ENCODE results near the gene IGSF3.
"Not testable (repeated sequence)": the region's sequence is repeated elsewhere in the genome, so short reads cannot be mapped to it uniquely, and the experiment has no call there.

The IGSF3 gene

DNA sequence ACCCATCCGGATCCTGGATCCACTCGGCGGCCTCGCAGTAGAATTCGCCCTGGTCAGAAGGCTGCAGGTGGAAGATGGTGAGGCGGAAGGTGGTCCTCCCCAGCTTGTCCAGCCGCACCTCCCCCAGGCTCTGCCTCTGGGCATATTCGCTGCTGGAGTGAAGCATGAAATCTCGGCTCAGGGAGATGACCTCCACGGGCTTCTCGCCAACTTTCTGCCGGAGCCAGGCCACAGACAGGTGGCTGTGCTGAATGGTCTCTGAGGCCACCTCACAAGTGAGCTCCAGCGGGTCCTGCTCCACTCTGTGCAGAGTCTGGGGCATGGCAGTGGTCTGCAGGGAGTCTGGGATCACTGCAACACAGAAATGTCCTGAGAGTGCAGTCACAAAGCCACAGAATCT, 53.7 kb downstream of the IGSF3 start:
- H3K4me1 ChIP-seq (ENCODE audit: control insufficient read depth, insufficient read depth, low read length); H3K27ac ChIP-seq (ENCODE audit: low read length); H3K36me3 ChIP-seq (ENCODE audit: control insufficient read depth in 2 of 2, insufficient read depth in 2 of 2, low read length in 2 of 2); H3K9ac ChIP-seq (ENCODE audit: low read length in 2 of 2); H3K27me3 ChIP-seq (ENCODE audit: control insufficient read depth in 1 of 2, insufficient read depth in 2 of 2, low read length in 2 of 2); H3K4me3 ChIP-seq (ENCODE audit: low read length in 2 of 2); H3K9me3 ChIP-seq (ENCODE audit: control insufficient read depth in 2 of 2, low read length in 2 of 2): not testable (repeated sequence)

DNA sequence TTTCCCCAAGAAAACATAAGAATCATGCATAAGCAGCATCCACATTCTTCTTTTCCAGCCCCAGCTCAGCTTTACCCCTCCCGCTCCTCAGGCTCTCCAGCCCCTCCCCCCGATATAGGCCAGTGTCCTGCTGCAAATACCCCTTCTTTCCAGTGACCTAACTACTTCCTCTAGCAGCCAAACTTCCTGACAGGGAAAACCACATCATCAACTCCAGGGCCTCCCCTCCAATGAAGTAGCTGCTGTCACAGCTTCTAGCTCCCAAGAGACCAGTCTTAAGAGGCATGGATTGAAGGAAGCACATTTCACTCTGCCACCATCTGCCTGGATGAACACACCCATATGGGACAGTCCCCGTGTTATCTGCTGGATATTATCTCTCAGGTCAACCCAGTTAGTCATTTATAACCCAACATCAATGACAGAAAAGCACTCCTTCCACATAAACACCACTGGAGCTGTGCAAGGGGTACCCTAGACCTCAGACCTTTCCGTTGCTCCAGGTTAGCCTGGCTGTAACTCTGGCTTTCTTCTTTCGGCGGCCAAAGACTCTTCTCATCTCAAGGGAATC, 57.6 kb downstream of the IGSF3 start:
- not testable (repeated sequence) for H3K4me3 ChIP-seq (ENCODE audit: low read length in 2 of 2); H3K27me3 ChIP-seq (ENCODE audit: control insufficient read depth in 1 of 2, insufficient read depth in 2 of 2, low read length in 2 of 2); H3K9me3 ChIP-seq (ENCODE audit: control insufficient read depth in 2 of 2, low read length in 2 of 2); H3K9ac ChIP-seq (ENCODE audit: low read length in 2 of 2); H3K27ac ChIP-seq (ENCODE audit: low read length); H3K4me1 ChIP-seq (ENCODE audit: control insufficient read depth, insufficient read depth, low read length); H3K36me3 ChIP-seq (ENCODE audit: control insufficient read depth in 2 of 2, insufficient read depth in 2 of 2, low read length in 2 of 2)

DNA sequence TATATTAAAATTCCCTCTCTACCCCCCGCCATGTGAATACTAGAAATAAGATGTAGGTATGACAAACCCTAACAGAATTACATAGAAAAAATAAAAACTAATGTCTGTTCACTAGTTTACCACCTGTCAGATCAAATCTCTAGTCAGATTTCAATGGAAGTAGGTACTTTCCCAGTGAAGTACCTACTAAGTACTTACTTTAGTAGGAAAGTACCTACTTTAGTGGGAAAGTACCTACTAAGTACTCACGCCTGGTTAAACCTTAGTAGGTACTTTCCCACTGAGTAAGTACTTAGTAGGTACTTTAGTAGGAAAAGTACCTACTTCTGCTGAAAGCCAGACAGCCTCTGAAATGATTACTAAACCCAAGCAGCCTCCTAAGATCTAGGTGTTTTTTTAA, 58.7 kb downstream of the IGSF3 start:
- not testable (repeated sequence) for H3K27me3 ChIP-seq (ENCODE audit: control insufficient read depth in 1 of 2, insufficient read depth in 2 of 2, low read length in 2 of 2); H3K9ac ChIP-seq (ENCODE audit: low read length in 2 of 2); H3K27ac ChIP-seq (ENCODE audit: low read length); H3K4me1 ChIP-seq (ENCODE audit: control insufficient read depth, insufficient read depth, low read length); H3K4me3 ChIP-seq (ENCODE audit: low read length in 2 of 2); H3K36me3 ChIP-seq (ENCODE audit: control insufficient read depth in 2 of 2, insufficient read depth in 2 of 2, low read length in 2 of 2); H3K9me3 ChIP-seq (ENCODE audit: control insufficient read depth in 2 of 2, low read length in 2 of 2)

DNA sequence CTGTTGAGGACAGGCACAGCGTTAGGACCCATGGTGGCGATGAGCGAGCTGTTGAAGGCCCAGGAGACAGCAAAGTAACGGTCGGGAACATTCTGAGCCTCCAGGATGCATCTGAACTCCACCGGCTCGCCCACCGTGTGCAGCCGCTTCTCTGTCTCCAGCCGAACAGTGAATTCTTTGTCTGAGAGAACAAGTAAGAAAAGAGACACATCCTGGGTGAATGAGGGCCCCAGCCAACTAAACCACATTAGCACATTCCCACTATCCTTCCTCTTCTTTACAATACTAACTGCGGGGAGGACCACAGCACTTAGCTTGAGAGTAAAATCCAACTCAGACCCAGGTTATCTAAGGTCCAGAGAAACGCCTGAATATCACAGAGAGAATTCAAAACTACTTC, 59.4 kb downstream of the IGSF3 start:
- H3K27me3 ChIP-seq (ENCODE audit: control insufficient read depth in 1 of 2, insufficient read depth in 2 of 2, low read length in 2 of 2); H3K4me3 ChIP-seq (ENCODE audit: low read length in 2 of 2): not testable (repeated sequence)

DNA sequence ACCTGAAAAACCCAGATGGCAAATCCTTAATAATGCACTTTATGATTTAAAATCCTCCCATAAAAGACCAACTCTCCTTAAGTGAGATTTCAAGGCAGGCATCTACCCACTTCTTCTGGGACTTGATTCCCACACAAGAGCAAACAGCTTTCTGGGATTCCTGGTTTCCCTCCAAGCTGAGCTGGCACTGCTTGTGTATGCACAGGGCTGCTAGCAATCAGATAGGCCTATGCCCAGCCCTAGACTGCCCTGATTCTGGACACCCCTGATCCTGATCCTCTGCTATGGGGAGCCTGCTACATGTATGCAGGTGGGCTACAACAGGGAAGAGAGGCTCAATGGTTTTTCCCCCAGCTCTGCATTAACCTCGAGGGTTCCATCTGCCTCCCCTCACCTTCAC, 60.1 kb downstream of the IGSF3 start:
- H3K9ac ChIP-seq (ENCODE audit: low read length in 2 of 2); H3K9me3 ChIP-seq (ENCODE audit: control insufficient read depth in 2 of 2, low read length in 2 of 2); H3K4me3 ChIP-seq (ENCODE audit: low read length in 2 of 2); H3K27ac ChIP-seq (ENCODE audit: low read length); H3K27me3 ChIP-seq (ENCODE audit: control insufficient read depth in 1 of 2, insufficient read depth in 2 of 2, low read length in 2 of 2); H3K4me1 ChIP-seq (ENCODE audit: control insufficient read depth, insufficient read depth, low read length); H3K36me3 ChIP-seq (ENCODE audit: control insufficient read depth in 2 of 2, insufficient read depth in 2 of 2, low read length in 2 of 2): not testable (repeated sequence)

More for the DNA sequence above, 59.4 kb downstream of the IGSF3 start:
- not testable (repeated sequence) for H3K27ac ChIP-seq (ENCODE audit: low read length); H3K36me3 ChIP-seq (ENCODE audit: control insufficient read depth in 2 of 2, insufficient read depth in 2 of 2, low read length in 2 of 2); H3K4me1 ChIP-seq (ENCODE audit: control insufficient read depth, insufficient read depth, low read length); H3K9me3 ChIP-seq (ENCODE audit: control insufficient read depth in 2 of 2, low read length in 2 of 2); H3K9ac ChIP-seq (ENCODE audit: low read length in 2 of 2)

DNA sequence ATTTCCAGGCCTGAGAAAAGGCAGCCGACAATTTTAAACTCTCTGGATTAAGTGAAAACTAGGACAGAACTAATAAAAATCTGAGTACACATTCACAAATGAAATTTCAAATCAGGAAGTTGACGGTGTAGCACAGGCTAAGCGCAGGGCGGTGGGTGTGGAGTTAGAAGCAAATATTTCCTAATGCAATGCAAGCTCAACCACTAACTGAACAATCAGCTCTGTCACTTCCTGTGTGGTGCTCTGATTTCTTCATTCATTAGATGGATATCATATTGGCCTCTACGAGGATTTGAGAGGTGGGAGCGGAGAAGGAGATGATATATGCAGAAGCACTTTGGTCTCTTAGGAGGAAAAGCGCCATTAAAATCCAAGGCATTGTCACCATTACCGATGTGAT, 61.5 kb downstream of the IGSF3 start:
- not testable (repeated sequence) for H3K4me3 ChIP-seq (ENCODE audit: low read length in 2 of 2); H3K9me3 ChIP-seq (ENCODE audit: control insufficient read depth in 2 of 2, low read length in 2 of 2); H3K27ac ChIP-seq (ENCODE audit: low read length); H3K4me1 ChIP-seq (ENCODE audit: control insufficient read depth, insufficient read depth, low read length); H3K27me3 ChIP-seq (ENCODE audit: control insufficient read depth in 1 of 2, insufficient read depth in 2 of 2, low read length in 2 of 2); H3K36me3 ChIP-seq (ENCODE audit: control insufficient read depth in 2 of 2, insufficient read depth in 2 of 2, low read length in 2 of 2); H3K9ac ChIP-seq (ENCODE audit: low read length in 2 of 2)

DNA sequence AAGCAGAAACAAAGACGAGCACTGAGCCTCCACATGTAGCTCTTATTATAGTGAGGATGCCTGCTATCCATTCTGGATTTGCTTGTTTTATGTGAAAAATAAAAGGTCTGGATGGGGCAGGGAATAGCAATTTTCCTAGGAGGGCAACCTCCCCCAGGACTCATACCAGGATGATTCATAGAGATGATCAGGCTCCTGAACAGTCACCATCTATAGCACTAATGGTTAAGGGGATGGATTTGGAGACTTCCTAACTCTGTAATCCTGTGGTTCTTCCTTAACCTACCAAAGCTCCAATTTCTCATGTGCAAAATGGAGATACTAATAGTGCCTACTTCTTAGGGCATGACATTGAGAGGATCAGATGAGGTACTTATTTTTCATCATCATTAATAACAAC, 62.2 kb downstream of the IGSF3 start:
- H3K4me1 ChIP-seq (ENCODE audit: control insufficient read depth, insufficient read depth, low read length), result no peaks in the 10 kb centered on the region
- no peak overlapping the region for H3K9ac ChIP-seq (ENCODE audit: low read length in 2 of 2)
- H3K27ac ChIP-seq (ENCODE audit: low read length), result no peak overlapping the region
- no peaks in the 10 kb centered on the region for H3K36me3 ChIP-seq (ENCODE audit: control insufficient read depth in 2 of 2, insufficient read depth in 2 of 2, low read length in 2 of 2)
- H3K27me3 ChIP-seq (ENCODE audit: control insufficient read depth in 1 of 2, insufficient read depth in 2 of 2, low read length in 2 of 2), result no peaks in the 10 kb centered on the region
- H3K4me3 ChIP-seq (ENCODE audit: low read length in 2 of 2), result no peak overlapping the region
- H3K9me3 ChIP-seq (ENCODE audit: control insufficient read depth in 2 of 2, low read length in 2 of 2), result no peaks in the 10 kb centered on the region

DNA sequence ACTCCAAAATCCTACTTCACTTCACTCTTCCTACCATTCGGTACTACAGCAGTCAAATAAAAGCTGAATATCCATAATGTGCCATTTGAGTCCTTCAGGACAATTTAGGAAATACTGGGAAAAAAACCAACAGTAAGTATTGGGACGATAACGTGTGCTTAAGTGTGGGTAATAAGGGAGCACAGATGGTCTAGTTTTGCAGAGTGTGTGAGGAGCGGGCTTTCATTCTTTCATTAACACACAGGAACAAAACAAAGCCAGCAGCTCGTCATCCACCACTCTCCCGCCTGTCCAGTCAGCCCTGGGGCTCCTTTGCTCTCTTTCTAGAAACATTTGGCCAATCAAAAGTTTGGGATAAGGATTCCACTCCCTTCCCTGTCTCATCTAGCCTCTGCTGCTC, 63.1 kb downstream of the IGSF3 start:
- not testable (repeated sequence) for H3K9ac ChIP-seq (ENCODE audit: low read length in 2 of 2); H3K9me3 ChIP-seq (ENCODE audit: control insufficient read depth in 2 of 2, low read length in 2 of 2); H3K27ac ChIP-seq (ENCODE audit: low read length); H3K27me3 ChIP-seq (ENCODE audit: control insufficient read depth in 1 of 2, insufficient read depth in 2 of 2, low read length in 2 of 2); H3K4me1 ChIP-seq (ENCODE audit: control insufficient read depth, insufficient read depth, low read length); H3K36me3 ChIP-seq (ENCODE audit: control insufficient read depth in 2 of 2, insufficient read depth in 2 of 2, low read length in 2 of 2); H3K4me3 ChIP-seq (ENCODE audit: low read length in 2 of 2)

DNA sequence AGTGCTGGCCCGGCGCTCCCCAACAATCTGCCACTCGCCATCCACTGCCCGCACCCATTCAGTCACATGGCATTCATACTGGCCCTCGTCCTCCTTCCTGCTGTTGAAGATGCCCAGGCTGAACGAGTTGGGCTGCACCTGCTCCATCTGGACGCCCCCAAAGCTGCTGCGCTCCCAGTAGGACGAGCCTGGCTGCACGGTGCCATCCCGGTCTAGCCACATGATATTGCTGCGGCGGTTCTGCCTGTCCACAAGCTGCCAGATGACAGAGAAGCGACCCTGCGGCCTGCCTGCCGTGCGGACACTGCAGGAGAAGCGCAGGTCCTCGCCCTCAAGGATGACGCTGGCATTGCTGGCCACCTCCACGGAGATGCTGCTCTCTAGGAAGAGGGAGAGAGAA, 63.9 kb downstream of the IGSF3 start:
- H3K4me1 ChIP-seq (ENCODE audit: control insufficient read depth, insufficient read depth, low read length); H3K27ac ChIP-seq (ENCODE audit: low read length); H3K36me3 ChIP-seq (ENCODE audit: control insufficient read depth in 2 of 2, insufficient read depth in 2 of 2, low read length in 2 of 2); H3K9ac ChIP-seq (ENCODE audit: low read length in 2 of 2); H3K4me3 ChIP-seq (ENCODE audit: low read length in 2 of 2); H3K27me3 ChIP-seq (ENCODE audit: control insufficient read depth in 1 of 2, insufficient read depth in 2 of 2, low read length in 2 of 2); H3K9me3 ChIP-seq (ENCODE audit: control insufficient read depth in 2 of 2, low read length in 2 of 2): not testable (repeated sequence)

DNA sequence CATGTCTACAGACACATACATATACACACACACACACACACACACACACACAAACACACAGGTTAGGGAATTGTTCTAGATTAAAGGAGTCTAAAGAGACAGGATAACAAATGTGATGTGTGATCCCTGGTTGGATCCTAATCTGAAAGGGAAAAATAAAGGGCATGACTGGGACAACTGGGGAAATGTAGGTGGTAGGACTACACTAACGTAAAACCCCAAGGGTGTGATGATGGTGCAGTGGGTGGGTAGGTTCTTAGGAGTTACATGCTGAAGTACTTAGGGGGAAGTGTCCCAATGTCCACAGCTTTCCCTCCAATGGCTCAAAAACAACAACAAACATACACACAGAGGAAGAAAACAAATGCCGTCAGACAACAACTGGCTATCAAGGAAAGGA, 68.2 kb downstream of the IGSF3 start:
- not testable (repeated sequence) for H3K36me3 ChIP-seq (ENCODE audit: control insufficient read depth in 2 of 2, insufficient read depth in 2 of 2, low read length in 2 of 2); H3K27ac ChIP-seq (ENCODE audit: low read length); H3K9ac ChIP-seq (ENCODE audit: low read length in 2 of 2); H3K27me3 ChIP-seq (ENCODE audit: control insufficient read depth in 1 of 2, insufficient read depth in 2 of 2, low read length in 2 of 2); H3K9me3 ChIP-seq (ENCODE audit: control insufficient read depth in 2 of 2, low read length in 2 of 2); H3K4me3 ChIP-seq (ENCODE audit: low read length in 2 of 2); H3K4me1 ChIP-seq (ENCODE audit: control insufficient read depth, insufficient read depth, low read length)

DNA sequence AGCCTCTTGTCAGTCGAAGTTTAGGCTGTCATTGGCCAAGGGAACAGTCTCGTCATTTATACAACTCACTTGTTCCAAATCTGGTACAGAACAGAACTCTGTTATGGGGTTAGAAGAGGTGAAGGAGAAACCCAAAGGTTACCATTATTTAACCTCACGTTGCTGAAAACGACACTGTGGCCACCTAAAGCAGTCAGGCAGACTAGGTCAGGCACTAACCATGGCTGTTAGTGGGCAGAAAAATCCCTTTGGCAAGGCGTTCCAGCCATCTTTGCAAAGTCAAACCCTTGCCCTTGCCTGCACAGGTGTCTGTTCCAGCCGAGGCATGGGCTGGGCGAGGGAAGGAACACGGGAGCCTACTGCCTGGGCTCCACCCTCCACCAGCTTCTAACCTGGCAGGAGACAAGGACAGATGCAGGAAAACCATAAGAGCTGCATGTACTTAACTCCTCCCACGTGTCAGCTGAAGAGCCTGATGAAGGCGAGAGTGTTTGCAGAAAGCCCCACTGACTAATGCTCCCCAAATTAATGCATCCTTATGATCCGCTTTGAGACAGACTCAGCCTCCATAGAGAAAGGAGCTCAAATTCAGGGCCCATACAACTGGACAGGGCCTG, 69.0 kb downstream of the IGSF3 start:
- not testable (repeated sequence) for H3K9me3 ChIP-seq (ENCODE audit: control insufficient read depth in 2 of 2, low read length in 2 of 2); H3K9ac ChIP-seq (ENCODE audit: low read length in 2 of 2); H3K4me1 ChIP-seq (ENCODE audit: control insufficient read depth, insufficient read depth, low read length); H3K36me3 ChIP-seq (ENCODE audit: control insufficient read depth in 2 of 2, insufficient read depth in 2 of 2, low read length in 2 of 2); H3K27me3 ChIP-seq (ENCODE audit: control insufficient read depth in 1 of 2, insufficient read depth in 2 of 2, low read length in 2 of 2); H3K27ac ChIP-seq (ENCODE audit: low read length); H3K4me3 ChIP-seq (ENCODE audit: low read length in 2 of 2)
